ENCODE measurements around the gene MAP4K2. TPM values are rescaled to one million over a fixed set of nuclear protein-coding genes. Genes with fewer than 3 reads are reported as not detected.

Gene MAP4K2
- total and polyA plus RNA-seq, 8 donors: 2.3 to 66.9 (median 13.4) TPM

GRCh38 chr11:64839887-64840782 lies 37.1 kb upstream of the MAP4K2 start:
- 87 to 90% (median 88%) methylated on average over 15 to 24 of the region's 24 CpGs for WGBS, 5 donors
- DNase-seq: no peak
- no peak overlapping the region for H3K27ac ChIP-seq
- no peaks in the 10 kb centered on the region for H3K27me3 ChIP-seq
- no peak overlapping the region for H3K4me3 ChIP-seq
- peaks cover 22 to 41% (median 36%) of the 10 kb centered on the region in 4 donors for H3K4me1 ChIP-seq
- TF ChIP-seq, protein P1, sequence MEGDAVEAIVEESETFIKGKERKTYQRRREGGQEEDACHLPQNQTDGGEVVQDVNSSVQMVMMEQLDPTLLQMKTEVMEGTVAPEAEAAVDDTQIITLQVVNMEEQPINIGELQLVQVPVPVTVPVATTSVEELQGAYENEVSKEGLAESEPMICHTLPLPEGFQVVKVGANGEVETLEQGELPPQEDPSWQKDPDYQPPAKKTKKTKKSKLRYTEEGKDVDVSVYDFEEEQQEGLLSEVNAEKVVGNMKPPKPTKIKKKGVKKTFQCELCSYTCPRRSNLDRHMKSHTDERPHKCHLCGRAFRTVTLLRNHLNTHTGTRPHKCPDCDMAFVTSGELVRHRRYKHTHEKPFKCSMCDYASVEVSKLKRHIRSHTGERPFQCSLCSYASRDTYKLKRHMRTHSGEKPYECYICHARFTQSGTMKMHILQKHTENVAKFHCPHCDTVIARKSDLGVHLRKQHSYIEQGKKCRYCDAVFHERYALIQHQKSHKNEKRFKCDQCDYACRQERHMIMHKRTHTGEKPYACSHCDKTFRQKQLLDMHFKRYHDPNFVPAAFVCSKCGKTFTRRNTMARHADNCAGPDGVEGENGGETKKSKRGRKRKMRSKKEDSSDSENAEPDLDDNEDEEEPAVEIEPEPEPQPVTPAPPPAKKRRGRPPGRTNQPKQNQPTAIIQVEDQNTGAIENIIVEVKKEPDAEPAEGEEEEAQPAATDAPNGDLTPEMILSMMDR (IDR thresholded peaks at IDR 0.05): no peak
- TF ChIP-seq POLR2A (IDR thresholded peaks at IDR 0.05) (no peak), POLR2AphosphoS5 (IDR thresholded peaks at IDR 0.05) (no peak), EP300 (IDR thresholded peaks at IDR 0.05) (no peak)
- peaks cover 6 to 49% (median 34%) of the 10 kb centered on the region in 4 donors for H3K36me3 ChIP-seq
- intact Hi-C loops (cut with DNase I; ENCODE audit: low total_unique reads): no loop called here
- no peaks in the 10 kb centered on the region for H3K9me3 ChIP-seq

DNA sequence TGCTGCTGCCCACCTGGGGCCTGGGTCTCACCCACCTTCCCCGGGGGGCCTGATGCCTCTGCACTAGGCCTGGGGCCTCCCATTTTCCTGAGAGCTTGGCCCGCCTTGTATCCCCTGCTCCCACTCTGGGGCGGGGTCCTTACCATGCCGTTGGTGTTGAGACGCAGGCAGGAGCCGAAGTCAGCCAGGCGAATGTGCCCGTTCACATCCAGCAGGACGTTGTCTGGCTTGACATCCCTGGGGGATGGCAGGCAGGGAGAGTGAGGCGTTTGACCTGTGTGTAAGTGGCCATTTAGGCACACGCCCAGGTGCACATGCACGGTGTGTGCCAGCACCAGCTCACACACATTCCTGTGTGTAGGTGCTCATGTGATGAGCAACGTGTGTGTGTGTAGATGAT lies 36.3 kb upstream of the MAP4K2 start:
- TF ChIP-seq POLR2A (IDR thresholded peaks at IDR 0.05): no peak
- TF ChIP-seq POLR2AphosphoS5 (IDR thresholded peaks at IDR 0.05): no peak
- TF ChIP-seq, protein P1 (IDR thresholded peaks at IDR 0.05): no peak
- TF ChIP-seq EP300 (IDR thresholded peaks at IDR 0.05): no peak
- 71 to 88% (median 85%) methylated on average over 3 to 13 of the region's 13 CpGs for WGBS, 5 donors
- Histone ChIP-seq H3K36me3 (peaks cover 6 to 53% (median 39%) of the 10 kb centered on the region in 4 donors), H3K4me3 (no peak overlapping the region), H3K4me1 (peaks cover 14 to 41% (median 29%) of the 10 kb centered on the region in 4 donors), H3K27me3 (no peaks in the 10 kb centered on the region), H3K27ac (no peak overlapping the region), H3K9me3 (no peaks in the 10 kb centered on the region)
- no peak for DNase-seq
- intact Hi-C loops (cut with DNase I; ENCODE audit: low total_unique reads): no loop called here

DNA sequence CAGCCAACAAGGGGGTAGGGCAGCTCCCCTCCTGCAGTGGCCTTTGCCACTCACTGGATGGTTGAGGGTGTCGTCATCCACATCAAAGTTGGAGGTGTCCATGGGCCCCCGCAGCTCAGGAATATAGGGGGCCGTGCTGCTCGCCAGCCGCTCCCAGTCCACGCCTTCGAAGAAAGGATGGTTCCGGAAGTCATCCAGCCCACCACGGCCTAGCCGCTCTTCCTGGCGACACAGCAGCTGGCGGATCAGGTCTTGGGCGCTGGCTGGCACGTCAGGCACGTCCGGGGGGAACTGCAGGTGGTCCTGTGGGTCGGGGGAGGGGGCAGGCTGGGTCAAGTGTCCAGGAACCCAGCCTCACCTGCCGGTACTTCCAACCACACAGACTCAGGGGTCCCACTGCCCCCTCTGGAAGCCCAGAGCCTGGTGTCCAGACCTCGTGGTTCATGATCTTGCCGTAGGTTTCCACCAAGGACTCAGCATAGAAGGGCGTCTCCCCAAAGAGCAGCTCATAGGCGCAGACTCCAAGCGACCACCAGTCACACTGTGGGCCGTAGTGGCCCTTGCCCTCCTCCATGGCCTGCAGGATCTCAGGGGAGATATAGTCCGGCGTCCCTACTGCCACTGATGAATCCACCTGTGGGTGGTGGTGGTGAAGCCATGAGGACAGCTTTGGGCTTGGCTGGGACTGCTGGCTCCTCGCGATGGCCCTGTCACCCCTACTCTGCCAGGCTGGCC lies 35.8 kb upstream of the MAP4K2 start:
- intact Hi-C loops (cut with DNase I; ENCODE audit: low total_unique reads): no loop called here
- DNase-seq: no peak

DNA sequence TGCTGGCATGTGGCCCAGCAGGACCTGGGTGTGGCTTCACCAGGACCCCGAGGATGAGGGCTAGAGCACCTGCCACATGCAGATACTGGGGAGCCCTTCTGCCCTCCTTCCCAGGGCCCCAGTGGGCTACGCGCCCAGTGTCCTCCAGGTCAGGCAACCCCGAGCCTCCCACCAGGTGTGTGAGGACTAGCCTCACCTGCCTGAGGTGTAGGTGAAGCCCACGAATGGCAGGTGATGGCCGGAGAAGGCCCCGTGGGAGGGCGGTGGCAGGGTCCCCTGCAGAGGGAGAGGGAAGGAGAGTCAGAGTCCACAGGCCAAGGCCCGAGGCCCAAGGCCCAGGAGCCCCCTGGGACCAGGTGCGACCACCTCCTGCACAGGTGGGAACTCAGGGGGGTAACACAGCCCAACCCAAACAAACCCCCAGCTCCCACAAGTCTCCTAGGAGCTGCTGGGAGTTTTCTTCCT lies 34.9 kb upstream of the MAP4K2 start:
- DNase-seq: no peak
- Histone ChIP-seq H3K27me3 (no peaks in the 10 kb centered on the region), H3K27ac (no peak overlapping the region), H3K36me3 (peaks cover 6 to 68% (median 53%) of the 10 kb centered on the region in 4 donors), H3K9me3 (no peaks in the 10 kb centered on the region), H3K4me3 (no peak overlapping the region), H3K4me1 (peaks cover 11 to 29% (median 21%) of the 10 kb centered on the region in 4 donors)
- WGBS, 5 donors: 43 to 96% (median 85%) methylated on average over 1 to 10 of the region's 10 CpGs
- TF ChIP-seq, protein P1 (IDR thresholded peaks at IDR 0.05): no peak
- no peak for TF ChIP-seq POLR2A (IDR thresholded peaks at IDR 0.05)
- TF ChIP-seq POLR2AphosphoS5 (IDR thresholded peaks at IDR 0.05): no peak
- no peak for TF ChIP-seq EP300 (IDR thresholded peaks at IDR 0.05)
- intact Hi-C loops (cut with DNase I; ENCODE audit: low total_unique reads): no loop called here

More for the DNA sequence above, 35.8 kb upstream of the MAP4K2 start:
- Histone ChIP-seq H3K27me3 (no peaks in the 10 kb centered on the region), H3K36me3 (peaks cover 6 to 59% (median 45%) of the 10 kb centered on the region in 4 donors), H3K27ac (no peak overlapping the region), H3K4me1 (peaks cover 14 to 36% (median 24%) of the 10 kb centered on the region in 4 donors), H3K9me3 (no peaks in the 10 kb centered on the region), H3K4me3 (no peak overlapping the region)
- 91 to 95% (median 93%) methylated on average over 17 to 28 of the region's 28 CpGs for WGBS, 5 donors
- TF ChIP-seq POLR2A (IDR thresholded peaks at IDR 0.05) (no peak), EP300 (IDR thresholded peaks at IDR 0.05) (no peak)
- TF ChIP-seq, protein P1 (IDR thresholded peaks at IDR 0.05): no peak

All from stomach (tissue), 9 donors.